ENCODE data around the gene ZNF354B.
"Not testable (repeated sequence)": the region's sequence is repeated elsewhere in the genome, so short reads cannot be mapped to it uniquely, and the experiment has no call there.

The ZNF354B gene

GRCh38 chr5:178859625-178860521 is at the start of gene ZNF354B:
Gene ZNF354B, plus strand, starts transcription at chr5:178859953. Its CDS starts 1,095 bp downstream, at chr5:178861048.
- Histone ChIP-seq H3K9me3 (ENCODE audit: control insufficient read depth, insufficient read depth, low read length) (peaks cover 13% of the 10 kb centered on the region), H3K27ac (ENCODE audit: low read depth, low read length) (peak within 1 kb of the TSS; percentile 68), H3K27me3 (ENCODE audit: control insufficient read depth, insufficient read depth, low read length) (no peaks in the 10 kb centered on the region), H3K9ac (ENCODE audit: low read depth, low read length) (peak within 1 kb of the TSS; percentile 45; the same call in 1 of the 2 replicates), H3K4me1 (ENCODE audit: control insufficient read depth, insufficient read depth, low read length) (no peaks in the 10 kb centered on the region), H3K4me3 (ENCODE audit: low read depth, low read length) (peak within 1 kb of the TSS; percentile 79), H3K36me3 (ENCODE audit: control insufficient read depth, insufficient read depth, low read length) (peaks cover 18% of the 10 kb centered on the region)

GRCh38 chr5:178817506-178817905 is 42.2 kb upstream of the ZNF354B start:
- no peaks in the 10 kb centered on the region for H3K4me1 ChIP-seq (ENCODE audit: control insufficient read depth, insufficient read depth, low read length)
- H3K4me3 ChIP-seq (ENCODE audit: low read depth, low read length): no peak overlapping the region
- H3K9me3 ChIP-seq (ENCODE audit: control insufficient read depth, insufficient read depth, low read length): peaks cover 79% of the 10 kb centered on the region
- no peaks in the 10 kb centered on the region for H3K27me3 ChIP-seq (ENCODE audit: control insufficient read depth, insufficient read depth, low read length)
- H3K27ac ChIP-seq (ENCODE audit: low read depth, low read length): no peak overlapping the region
- H3K36me3 ChIP-seq (ENCODE audit: control insufficient read depth, insufficient read depth, low read length): no peaks in the 10 kb centered on the region
- H3K9ac ChIP-seq (ENCODE audit: low read depth, low read length): no peak overlapping the region

GRCh38 chr5:178818094-178818493 is 41.7 kb upstream of the ZNF354B start:
- peaks cover 78% of the 10 kb centered on the region for H3K9me3 ChIP-seq (ENCODE audit: control insufficient read depth, insufficient read depth, low read length)
- no peak overlapping the region for H3K4me3 ChIP-seq (ENCODE audit: low read depth, low read length)

GRCh38 chr5:178820001-178820400 is 39.8 kb upstream of the ZNF354B start:
- H3K4me3 ChIP-seq (ENCODE audit: low read depth, low read length): no peak overlapping the region
- H3K9ac ChIP-seq (ENCODE audit: low read depth, low read length): no peak overlapping the region
- H3K36me3 ChIP-seq (ENCODE audit: control insufficient read depth, insufficient read depth, low read length): no peaks in the 10 kb centered on the region
- no peaks in the 10 kb centered on the region for H3K27me3 ChIP-seq (ENCODE audit: control insufficient read depth, insufficient read depth, low read length)
- no peak overlapping the region for H3K27ac ChIP-seq (ENCODE audit: low read depth, low read length)
- no peaks in the 10 kb centered on the region for H3K4me1 ChIP-seq (ENCODE audit: control insufficient read depth, insufficient read depth, low read length)
- peaks cover 68% of the 10 kb centered on the region for H3K9me3 ChIP-seq (ENCODE audit: control insufficient read depth, insufficient read depth, low read length)

More at GRCh38 chr5:178818094-178818493, 41.7 kb upstream of the ZNF354B start:
- no peaks in the 10 kb centered on the region for H3K27me3 ChIP-seq (ENCODE audit: control insufficient read depth, insufficient read depth, low read length)
- H3K4me1 ChIP-seq (ENCODE audit: control insufficient read depth, insufficient read depth, low read length): no peaks in the 10 kb centered on the region
- H3K27ac ChIP-seq (ENCODE audit: low read depth, low read length): no peak overlapping the region
- no peak overlapping the region for H3K9ac ChIP-seq (ENCODE audit: low read depth, low read length)
- no peaks in the 10 kb centered on the region for H3K36me3 ChIP-seq (ENCODE audit: control insufficient read depth, insufficient read depth, low read length)

GRCh38 chr5:178825444-178825843 is 34.3 kb upstream of the ZNF354B start:
- Histone ChIP-seq H3K27ac (ENCODE audit: low read depth, low read length) (no peak overlapping the region), H3K27me3 (ENCODE audit: control insufficient read depth, insufficient read depth, low read length) (no peaks in the 10 kb centered on the region), H3K36me3 (ENCODE audit: control insufficient read depth, insufficient read depth, low read length) (no peaks in the 10 kb centered on the region), H3K4me1 (ENCODE audit: control insufficient read depth, insufficient read depth, low read length) (no peaks in the 10 kb centered on the region), H3K9me3 (ENCODE audit: control insufficient read depth, insufficient read depth, low read length) (peaks cover 53% of the 10 kb centered on the region), H3K4me3 (ENCODE audit: low read depth, low read length) (no peak overlapping the region), H3K9ac (ENCODE audit: low read depth, low read length) (no peak overlapping the region)

GRCh38 chr5:178826216-178826615 is 33.5 kb upstream of the ZNF354B start:
- Histone ChIP-seq H3K27ac (ENCODE audit: low read depth, low read length) (no peak overlapping the region), H3K36me3 (ENCODE audit: control insufficient read depth, insufficient read depth, low read length) (no peaks in the 10 kb centered on the region)

GRCh38 chr5:178827636-178828035 is 32.1 kb upstream of the ZNF354B start:
- Histone ChIP-seq H3K36me3 (ENCODE audit: control insufficient read depth, insufficient read depth, low read length) (no peaks in the 10 kb centered on the region), H3K27me3 (ENCODE audit: control insufficient read depth, insufficient read depth, low read length) (no peaks in the 10 kb centered on the region), H3K4me1 (ENCODE audit: control insufficient read depth, insufficient read depth, low read length) (no peaks in the 10 kb centered on the region), H3K9me3 (ENCODE audit: control insufficient read depth, insufficient read depth, low read length) (peaks cover 42% of the 10 kb centered on the region), H3K4me3 (ENCODE audit: low read depth, low read length) (no peak overlapping the region), H3K27ac (ENCODE audit: low read depth, low read length) (no peak overlapping the region), H3K9ac (ENCODE audit: low read depth, low read length) (no peak overlapping the region)

More at GRCh38 chr5:178826216-178826615, 33.5 kb upstream of the ZNF354B start:
- no peak overlapping the region for H3K9ac ChIP-seq (ENCODE audit: low read depth, low read length)
- no peaks in the 10 kb centered on the region for H3K4me1 ChIP-seq (ENCODE audit: control insufficient read depth, insufficient read depth, low read length)
- no peak overlapping the region for H3K4me3 ChIP-seq (ENCODE audit: low read depth, low read length)
- peaks cover 49% of the 10 kb centered on the region for H3K9me3 ChIP-seq (ENCODE audit: control insufficient read depth, insufficient read depth, low read length)
- no peaks in the 10 kb centered on the region for H3K27me3 ChIP-seq (ENCODE audit: control insufficient read depth, insufficient read depth, low read length)

- H3K27ac ChIP-seq (ENCODE audit: low read depth, low read length): no peak overlapping the region
- H3K9me3 ChIP-seq (ENCODE audit: control insufficient read depth, insufficient read depth, low read length): peaks cover 43% of the 10 kb centered on the region
- no peak overlapping the region for H3K9ac ChIP-seq (ENCODE audit: low read depth, low read length)
- H3K36me3 ChIP-seq (ENCODE audit: control insufficient read depth, insufficient read depth, low read length): no peaks in the 10 kb centered on the region
- no peaks in the 10 kb centered on the region for H3K27me3 ChIP-seq (ENCODE audit: control insufficient read depth, insufficient read depth, low read length)
- H3K4me1 ChIP-seq (ENCODE audit: control insufficient read depth, insufficient read depth, low read length): no peaks in the 10 kb centered on the region
- no peak overlapping the region for H3K4me3 ChIP-seq (ENCODE audit: low read depth, low read length)
Measured at GRCh38 chr5:178831049-178831448, 28.7 kb upstream of the ZNF354B start.

GRCh38 chr5:178832618-178833201 is 27.0 kb upstream of the ZNF354B start:
- Histone ChIP-seq H3K9me3 (ENCODE audit: control insufficient read depth, insufficient read depth, low read length) (peaks cover 40% of the 10 kb centered on the region), H3K9ac (ENCODE audit: low read depth, low read length) (no peak overlapping the region), H3K27ac (ENCODE audit: low read depth, low read length) (no peak overlapping the region), H3K27me3 (ENCODE audit: control insufficient read depth, insufficient read depth, low read length) (no peaks in the 10 kb centered on the region), H3K4me1 (ENCODE audit: control insufficient read depth, insufficient read depth, low read length) (no peaks in the 10 kb centered on the region), H3K36me3 (ENCODE audit: control insufficient read depth, insufficient read depth, low read length) (no peaks in the 10 kb centered on the region), H3K4me3 (ENCODE audit: low read depth, low read length) (no peak overlapping the region)

GRCh38 chr5:178836628-178837027 is 23.1 kb upstream of the ZNF354B start:
- Histone ChIP-seq H3K36me3 (ENCODE audit: control insufficient read depth, insufficient read depth, low read length) (no peaks in the 10 kb centered on the region), H3K9ac (ENCODE audit: low read depth, low read length) (no peak overlapping the region), H3K9me3 (ENCODE audit: control insufficient read depth, insufficient read depth, low read length) (peaks cover 29% of the 10 kb centered on the region), H3K27me3 (ENCODE audit: control insufficient read depth, insufficient read depth, low read length) (no peaks in the 10 kb centered on the region), H3K4me1 (ENCODE audit: control insufficient read depth, insufficient read depth, low read length) (no peaks in the 10 kb centered on the region), H3K4me3 (ENCODE audit: low read depth, low read length) (no peak overlapping the region), H3K27ac (ENCODE audit: low read depth, low read length) (no peak overlapping the region)

- H3K27me3 ChIP-seq (ENCODE audit: control insufficient read depth, insufficient read depth, low read length); H3K9ac ChIP-seq (ENCODE audit: low read depth, low read length); H3K4me3 ChIP-seq (ENCODE audit: low read depth, low read length); H3K36me3 ChIP-seq (ENCODE audit: control insufficient read depth, insufficient read depth, low read length); H3K27ac ChIP-seq (ENCODE audit: low read depth, low read length); H3K4me1 ChIP-seq (ENCODE audit: control insufficient read depth, insufficient read depth, low read length): not testable (repeated sequence)
- peaks cover 30% of the 10 kb centered on the region for H3K9me3 ChIP-seq (ENCODE audit: control insufficient read depth, insufficient read depth, low read length)
Measured at GRCh38 chr5:178838695-178839318, 20.9 kb upstream of the ZNF354B start.
